Peyer's patch (tissue), 4 donors: ENCODE results near the gene LRRN2.

Experiments used
- CTCF ChIP-seq, 6 experiments: fragments of 450-650 bp in 4 of 6; fragments of 200-600 bp in 2 of 6; sonication (generic) in 1 of 6; IDR thresholded peaks; one replicate each; pipeline ENCODE4 v1.5.1; 2017 to 2019; ENCODE audit warnings: antibody characterized with exemption in 6 of 6, mild to moderate bottlenecking in 3 of 6, moderate library complexity in 1 of 6
- POLR2A ChIP-seq, 2 donors: fragments of 450-650 bp; IDR thresholded peaks; one replicate each; pipeline ENCODE4 v1.5.1; 2017; ENCODE audit warnings: antibody characterized with exemption in 2 of 2, mild to moderate bottlenecking in 2 of 2, moderate library complexity in 2 of 2

GRCh38 chr1:204714861-204715511 is 29.4 kb upstream of the LRRN2 start:
- TF ChIP-seq CTCF (IDR thresholded peaks at IDR 0.05) (no peak), POLR2A (IDR thresholded peaks at IDR 0.05) (no peak)
